ENCODE measurements around the gene SPACA1.

The SPACA1 gene

GRCh38 chr6:88105741-88106340 is 58.2 kb downstream of the SPACA1 start:
- no peak for DNase-seq (ENCODE audit: low read depth in 2 of 2)

- DNase-seq (ENCODE audit: low read depth in 2 of 2) = no peak
Observed at GRCh38 chr6:88107241-88107640, 59.6 kb downstream of the SPACA1 start.

- no peak for DNase-seq (ENCODE audit: low read depth in 2 of 2)
Observed at GRCh38 chr6:88111991-88112390, 64.3 kb downstream of the SPACA1 start.

GRCh38 chr6:88114838-88115237 is 67.2 kb downstream of the SPACA1 start:
- no peak for DNase-seq (ENCODE audit: low read depth in 2 of 2)

- no peak for DNase-seq (ENCODE audit: low read depth in 2 of 2)
Observed at GRCh38 chr6:88115307-88115706, 67.7 kb downstream of the SPACA1 start.

- no peak for DNase-seq (ENCODE audit: low read depth in 2 of 2)
Observed at GRCh38 chr6:88116276-88116675, 68.6 kb downstream of the SPACA1 start.

Measured in stimulated activated CD4-positive, alpha-beta T cell treated with anti-CD3 and anti-CD28 coated beads, Interleukin-12 subunit alpha, Interleukin-12 subunit beta, amount 100 ng/mL, for 24 hours (primary cell).